ENCODE data around the gene GPSM1.
"Not testable (repeated sequence)": the region's sequence is repeated elsewhere in the genome, so short reads cannot be mapped to it uniquely, and the experiment has no call there.

The GPSM1 gene

DNA sequence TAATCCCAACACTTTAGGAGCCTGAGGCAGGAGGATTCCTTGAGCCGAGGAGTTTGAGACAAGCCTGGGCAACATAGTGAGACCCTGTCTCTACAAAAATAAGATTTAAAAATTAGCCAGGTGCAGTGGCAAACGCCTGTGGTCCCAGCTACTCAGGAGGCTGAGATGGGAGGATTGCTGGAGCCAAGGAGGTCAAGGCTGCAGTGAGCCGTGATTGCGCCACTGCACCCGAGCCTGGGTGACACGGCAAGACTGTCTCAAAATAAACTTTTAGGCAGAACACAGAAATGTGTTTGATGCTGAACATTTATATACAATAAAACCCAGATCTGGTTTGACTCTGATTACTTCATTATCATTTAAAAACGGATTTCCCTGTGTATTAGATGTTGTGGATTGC lies 78.1 kb downstream of the GPSM1 start:
- H3K27ac ChIP-seq, result no peak overlapping the region
- TF ChIP-seq ZFX (IDR thresholded peaks at IDR 0.05), result no peak
- TF ChIP-seq, protein P1, sequence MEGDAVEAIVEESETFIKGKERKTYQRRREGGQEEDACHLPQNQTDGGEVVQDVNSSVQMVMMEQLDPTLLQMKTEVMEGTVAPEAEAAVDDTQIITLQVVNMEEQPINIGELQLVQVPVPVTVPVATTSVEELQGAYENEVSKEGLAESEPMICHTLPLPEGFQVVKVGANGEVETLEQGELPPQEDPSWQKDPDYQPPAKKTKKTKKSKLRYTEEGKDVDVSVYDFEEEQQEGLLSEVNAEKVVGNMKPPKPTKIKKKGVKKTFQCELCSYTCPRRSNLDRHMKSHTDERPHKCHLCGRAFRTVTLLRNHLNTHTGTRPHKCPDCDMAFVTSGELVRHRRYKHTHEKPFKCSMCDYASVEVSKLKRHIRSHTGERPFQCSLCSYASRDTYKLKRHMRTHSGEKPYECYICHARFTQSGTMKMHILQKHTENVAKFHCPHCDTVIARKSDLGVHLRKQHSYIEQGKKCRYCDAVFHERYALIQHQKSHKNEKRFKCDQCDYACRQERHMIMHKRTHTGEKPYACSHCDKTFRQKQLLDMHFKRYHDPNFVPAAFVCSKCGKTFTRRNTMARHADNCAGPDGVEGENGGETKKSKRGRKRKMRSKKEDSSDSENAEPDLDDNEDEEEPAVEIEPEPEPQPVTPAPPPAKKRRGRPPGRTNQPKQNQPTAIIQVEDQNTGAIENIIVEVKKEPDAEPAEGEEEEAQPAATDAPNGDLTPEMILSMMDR (conservative IDR thresholded peaks at IDR 0.05), result no peak

DNA sequence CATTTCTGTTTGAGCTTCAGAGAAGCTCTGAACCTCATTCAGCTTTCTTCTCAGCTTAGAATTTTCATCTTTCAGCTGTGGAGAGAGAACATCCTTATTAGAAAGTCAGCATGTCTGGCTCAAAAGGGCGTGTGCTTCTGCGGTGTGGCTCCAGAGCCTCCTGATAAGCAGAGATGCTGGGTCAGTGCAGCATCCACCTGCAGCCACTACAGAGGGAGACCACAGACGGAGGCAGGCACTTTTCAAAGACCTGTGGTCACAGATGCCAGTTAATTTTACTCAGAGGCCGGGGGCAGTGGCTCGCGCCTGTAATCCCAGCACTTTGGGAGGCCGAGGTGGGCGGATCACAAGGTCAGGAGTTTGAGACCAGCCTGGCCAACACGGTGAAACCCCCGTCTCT lies 78.6 kb downstream of the GPSM1 start:
- H3K27ac ChIP-seq, result not testable (repeated sequence)

DNA sequence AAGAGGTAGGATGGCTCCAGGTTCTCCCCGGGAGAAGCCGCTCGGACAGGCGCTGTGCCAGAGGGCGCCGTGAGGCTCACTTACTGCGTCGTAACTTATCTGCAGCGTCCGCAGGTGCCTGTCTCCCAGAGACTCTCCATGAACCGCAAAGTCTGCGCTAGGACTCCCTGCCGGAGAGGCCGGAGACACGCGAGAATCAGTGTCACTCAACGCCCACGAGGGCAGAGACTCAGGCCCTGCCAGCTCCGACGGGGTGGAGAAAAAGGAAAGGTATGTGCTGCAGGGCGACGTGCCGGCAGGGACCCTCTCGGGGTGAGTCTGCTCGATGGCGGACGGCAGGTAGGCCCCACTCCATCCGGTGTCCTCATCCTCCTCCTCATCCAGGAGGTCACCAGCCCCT lies 79.7 kb downstream of the GPSM1 start:
- H3K27ac ChIP-seq, result not testable (repeated sequence)

DNA sequence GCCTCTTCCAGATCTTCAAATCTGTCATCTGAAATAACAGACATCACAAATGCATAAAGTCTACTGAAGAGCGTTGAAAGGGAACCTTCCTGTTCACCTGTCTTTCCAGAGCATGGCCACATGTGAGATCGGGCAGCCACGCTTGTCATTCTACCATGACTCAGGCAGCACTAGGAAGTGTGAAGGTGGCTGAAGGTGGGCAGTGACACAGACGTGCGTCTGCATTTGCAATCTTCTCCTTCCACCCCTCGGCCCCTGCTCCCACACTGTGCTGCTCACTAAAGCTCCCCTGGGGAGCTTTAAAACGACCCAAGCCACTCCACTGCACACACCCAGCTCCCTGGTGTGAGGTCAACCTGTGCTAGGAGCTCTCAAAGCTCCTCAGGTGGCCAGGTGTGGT lies 80.6 kb downstream of the GPSM1 start:
- TF ChIP-seq, protein P1 (conservative IDR thresholded peaks at IDR 0.05), result no peak
- TF ChIP-seq ZFX (IDR thresholded peaks at IDR 0.05), result no peak
- no peak overlapping the region for H3K27ac ChIP-seq

Data from C4-2B (cell line).